Trophoblast cell (in vitro differentiated cells and primary cell): Measurements from ENCODE around the gene HEPHL1.

Experiments used
- DNase-seq, 2 donors: peaks; one replicate each; pipeline ENCODE4 v3.0.0-alpha.2; 2016
- H2AFZ ChIP-seq: 2 replicates; pipeline ENCODE4 v1.6.1; 2013; ENCODE audit warnings: low read length, moderate library complexity, mild to moderate bottlenecking; ENCODE audit not compliant: insufficient read depth, poor library complexity
- H2AK5ac ChIP-seq: 2 replicates; pipeline ENCODE4 v1.6.1; 2013; ENCODE audit warnings: mild to moderate bottlenecking, low read length
- H2BK120ac ChIP-seq: 2 replicates; pipeline ENCODE4 v1.6.1; 2013; ENCODE audit warnings: low read length, mild to moderate bottlenecking, moderate library complexity; ENCODE audit not compliant: insufficient read depth, poor library complexity
- H2BK12ac ChIP-seq: 2 replicates; pipeline ENCODE4 v1.6.1; 2013; ENCODE audit warnings: mild to moderate bottlenecking, low read length, moderate library complexity
- H2BK5ac ChIP-seq: 2 replicates; pipeline ENCODE4 v1.6.1; 2013; ENCODE audit warnings: low read length, low read depth, moderate library complexity, mild to moderate bottlenecking; ENCODE audit not compliant: poor library complexity
- H3K14ac ChIP-seq: 2 replicates; pipeline ENCODE4 v1.6.1; 2013; ENCODE audit warnings: mild to moderate bottlenecking, low read length
- H3K18ac ChIP-seq: 2 replicates; pipeline ENCODE4 v1.6.1; 2013; ENCODE audit warnings: mild to moderate bottlenecking, low read length
- H3K23ac ChIP-seq: 2 replicates; pipeline ENCODE4 v1.6.1; 2013; ENCODE audit warnings: low read length
- H3K27ac ChIP-seq: 2 replicates; pipeline ENCODE4 v1.5.1; 2013; ENCODE audit warnings: low read depth, mild to moderate bottlenecking, inconsistent platforms, low read length, moderate library complexity
- H3K27me3 ChIP-seq: 2 replicates; pipeline ENCODE4 v1.6.1; 2013; ENCODE audit warnings: inconsistent platforms, mild to moderate bottlenecking, low read length, moderate library complexity; ENCODE audit not compliant: insufficient read depth
- H3K36me3 ChIP-seq, 2 experiments: 1 replicate in 1 of 2; 2 replicates in 1 of 2; pipeline ENCODE4 v1.6.1; 2013; ENCODE audit warnings: low read length in 2 of 2, mild to moderate bottlenecking in 2 of 2, moderate library complexity in 1 of 2; ENCODE audit not compliant: insufficient read depth in 2 of 2, control insufficient read depth in 1 of 2
- H3K4ac ChIP-seq: 2 replicates; pipeline ENCODE4 v1.6.1; 2013; ENCODE audit warnings: low read depth, mild to moderate bottlenecking, low read length, moderate library complexity
- H3K4me1 ChIP-seq, 2 experiments: 1 replicate in 1 of 2; 2 replicates in 1 of 2; pipeline ENCODE4 v1.6.1; 2013; ENCODE audit warnings: low read length in 2 of 2, mild to moderate bottlenecking in 2 of 2, moderate library complexity in 1 of 2; ENCODE audit not compliant: insufficient read depth in 2 of 2, control insufficient read depth in 1 of 2
- H3K4me2 ChIP-seq: 2 replicates; pipeline ENCODE4 v1.6.1; 2013; ENCODE audit warnings: inconsistent platforms, mild to moderate bottlenecking, low read length, moderate library complexity
- H3K4me3 ChIP-seq: 2 replicates; pipeline ENCODE4 v1.5.1; 2013; ENCODE audit warnings: mild to moderate bottlenecking, low read depth, low read length, inconsistent platforms
- H3K79me1 ChIP-seq: one replicate; pipeline ENCODE4 v1.6.1; 2013; ENCODE audit warnings: low read length
- H3K79me2 ChIP-seq: 2 replicates; pipeline ENCODE4 v1.6.1; 2013; ENCODE audit warnings: low read length, mild to moderate bottlenecking; ENCODE audit not compliant: control insufficient read depth, insufficient read depth, poor library complexity
- H3K9ac ChIP-seq: 2 replicates; pipeline ENCODE4 v1.6.1; 2013; ENCODE audit warnings: mild to moderate bottlenecking, low read length
- H3K9me3 ChIP-seq: 2 replicates; pipeline ENCODE4 v1.6.1; 2013; ENCODE audit warnings: low read depth, mild to moderate bottlenecking, control low read depth, inconsistent platforms, low read length; ENCODE audit not compliant: insufficient read depth
- H4K12ac ChIP-seq: 2 replicates; pipeline ENCODE4 v1.6.1; 2013; ENCODE audit warnings: low read depth, mild to moderate bottlenecking, low read length, moderate library complexity
- H4K8ac ChIP-seq: 2 replicates; pipeline ENCODE4 v1.6.1; 2013; ENCODE audit warnings: low read depth, mild to moderate bottlenecking, low read length, moderate library complexity
- H4K91ac ChIP-seq: one replicate; pipeline ENCODE4 v1.6.1; 2013; ENCODE audit warnings: low read depth, mild to moderate bottlenecking, low read length, moderate library complexity
- WGBS: extraction: QIAGEN DNeasy Blood & Tissue Kit; methylation state at CpG from one replicate; pipeline ENCODE4 v1.1.7; 2013; ENCODE audit warnings: missing lambda C conversion rate; ENCODE audit not compliant: insufficient read length, insufficient coverage; ENCODE audit errors: extremely low coverage; 5-methylcytosine and 5-hydroxymethylcytosine counted together

Gene HEPHL1

DNA sequence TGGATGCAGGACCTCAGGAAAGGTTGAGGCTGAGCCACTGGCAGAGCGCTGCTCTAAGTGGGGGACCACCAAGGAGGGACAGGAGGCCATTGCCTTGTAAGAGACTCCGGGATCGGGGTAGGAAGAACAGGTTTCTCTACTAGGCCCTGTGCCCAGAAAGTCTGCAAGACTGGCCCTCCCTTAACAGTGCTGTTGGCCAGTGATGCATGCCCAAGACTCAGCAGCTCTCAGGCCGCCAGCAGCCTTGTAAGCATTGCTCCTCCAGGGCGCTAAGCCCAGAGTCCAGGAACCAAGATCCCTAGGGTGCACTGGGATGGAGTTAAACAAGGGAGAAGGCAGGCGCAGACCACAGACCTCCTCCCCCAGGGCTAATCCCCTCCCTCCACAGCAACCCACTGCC lies 68.2 kb downstream of the HEPHL1 start:
- Histone ChIP-seq H3K4me2 (no peak overlapping the region), H3K79me1 (no peaks in the 10 kb centered on the region), H3K9ac (no peak overlapping the region), H2BK5ac (no peak overlapping the region), H3K18ac (no peak overlapping the region), H4K8ac (no peak overlapping the region), H3K23ac (no peak overlapping the region), H2BK120ac (no peak overlapping the region), H3K4ac (no peak overlapping the region), H3K36me3 (no peaks in the 10 kb centered on the region), H3K14ac (no peak overlapping the region), H3K4me3 (no peak overlapping the region), H2AFZ (no peak overlapping the region), H4K12ac (no peak overlapping the region), H3K9me3 (no peaks in the 10 kb centered on the region), H3K4me1 (no peaks in the 10 kb centered on the region), H3K79me2 (no peaks in the 10 kb centered on the region), H2AK5ac (no peak overlapping the region), H2BK12ac (no peak overlapping the region), H3K27me3 (no peaks in the 10 kb centered on the region), H4K91ac (no peak overlapping the region), H3K27ac (no peak overlapping the region)
- DNase-seq = no peak
- WGBS = no CpG with 5 or more reads among the region's 6 CpGs

DNA sequence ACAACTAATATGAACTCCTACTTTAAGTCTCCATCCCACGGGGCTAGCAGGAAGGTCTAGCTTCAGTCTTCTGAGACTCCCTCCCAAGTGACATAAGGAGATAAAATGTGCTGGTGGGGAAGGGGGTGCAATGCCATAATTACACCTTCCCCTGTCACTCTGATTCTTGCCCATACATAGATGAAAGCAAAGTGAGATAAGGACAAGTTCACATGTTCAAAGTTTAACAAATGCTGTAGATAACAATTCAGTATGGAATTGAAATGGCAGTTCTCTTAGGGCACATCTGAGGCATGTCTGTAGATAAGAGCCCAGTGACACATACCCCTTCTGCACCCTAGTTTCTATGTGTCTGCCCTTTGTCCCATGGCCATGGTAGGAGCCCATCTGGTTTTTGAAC lies 69.2 kb downstream of the HEPHL1 start:
- no peak overlapping the region for H2BK12ac ChIP-seq
- no peak overlapping the region for H2AK5ac ChIP-seq
- H3K14ac ChIP-seq = no peak overlapping the region
- DNase-seq = no peak
- H3K4ac ChIP-seq = no peak overlapping the region
- H3K36me3 ChIP-seq = no peaks in the 10 kb centered on the region
- H4K12ac ChIP-seq = no peak overlapping the region
- no CpG with 5 or more reads among the region's 1 CpG for WGBS
- H3K9ac ChIP-seq = no peak overlapping the region
- H3K4me2 ChIP-seq = no peak overlapping the region
- H4K91ac ChIP-seq = no peak overlapping the region
- H3K79me2 ChIP-seq = no peaks in the 10 kb centered on the region
- H2BK120ac ChIP-seq = no peak overlapping the region
- no peak overlapping the region for H3K27ac ChIP-seq
- H3K79me1 ChIP-seq = no peaks in the 10 kb centered on the region
- no peak overlapping the region for H4K8ac ChIP-seq
- no peaks in the 10 kb centered on the region for H3K9me3 ChIP-seq
- H2AFZ ChIP-seq = no peak overlapping the region
- H3K4me3 ChIP-seq = no peak overlapping the region
- no peak overlapping the region for H3K18ac ChIP-seq
- H3K23ac ChIP-seq = no peak overlapping the region
- H3K4me1 ChIP-seq = no peaks in the 10 kb centered on the region
- H3K27me3 ChIP-seq = no peaks in the 10 kb centered on the region
- H2BK5ac ChIP-seq = no peak overlapping the region

DNA sequence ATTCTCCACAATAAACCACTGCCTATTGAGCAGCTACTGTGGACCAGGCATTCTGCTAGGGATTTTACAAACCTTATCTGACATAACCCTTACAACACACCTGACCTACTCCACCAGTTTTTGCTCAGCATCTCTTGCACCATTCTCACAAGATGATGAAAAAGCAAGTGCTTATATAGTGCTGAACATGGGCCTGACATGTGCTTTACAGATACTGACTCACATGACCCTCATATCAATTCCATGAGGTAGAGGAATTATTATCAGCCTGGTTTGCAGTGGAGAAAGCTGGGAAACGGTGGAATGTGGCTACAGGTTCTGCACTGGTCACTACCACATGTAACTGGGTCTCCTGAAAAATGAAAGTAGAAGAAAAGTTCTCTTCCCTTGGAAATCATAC lies 69.9 kb downstream of the HEPHL1 start:
- no peak overlapping the region for H3K4me2 ChIP-seq
- no peaks in the 10 kb centered on the region for H3K9me3 ChIP-seq
- no peaks in the 10 kb centered on the region for H3K79me2 ChIP-seq
- no peak overlapping the region for H3K23ac ChIP-seq
- H3K4ac ChIP-seq = no peak overlapping the region
- H4K8ac ChIP-seq = no peak overlapping the region
- H2BK120ac ChIP-seq = no peak overlapping the region
- no peak overlapping the region for H3K18ac ChIP-seq
- DNase-seq = peak in 1 of 2 donors; percentile 12
- no peak overlapping the region for H2AK5ac ChIP-seq
- no peaks in the 10 kb centered on the region for H3K4me1 ChIP-seq
- no peak overlapping the region for H4K91ac ChIP-seq
- H2AFZ ChIP-seq = no peak overlapping the region
- H3K4me3 ChIP-seq = no peak overlapping the region
- no peaks in the 10 kb centered on the region for H3K79me1 ChIP-seq
- no CpG with 5 or more reads among the region's 1 CpG for WGBS
- H3K14ac ChIP-seq = no peak overlapping the region
- H2BK12ac ChIP-seq = no peak overlapping the region
- H2BK5ac ChIP-seq = no peak overlapping the region
- H4K12ac ChIP-seq = no peak overlapping the region
- no peaks in the 10 kb centered on the region for H3K27me3 ChIP-seq
- H3K27ac ChIP-seq = no peak overlapping the region
- no peaks in the 10 kb centered on the region for H3K36me3 ChIP-seq
- H3K9ac ChIP-seq = no peak overlapping the region

DNA sequence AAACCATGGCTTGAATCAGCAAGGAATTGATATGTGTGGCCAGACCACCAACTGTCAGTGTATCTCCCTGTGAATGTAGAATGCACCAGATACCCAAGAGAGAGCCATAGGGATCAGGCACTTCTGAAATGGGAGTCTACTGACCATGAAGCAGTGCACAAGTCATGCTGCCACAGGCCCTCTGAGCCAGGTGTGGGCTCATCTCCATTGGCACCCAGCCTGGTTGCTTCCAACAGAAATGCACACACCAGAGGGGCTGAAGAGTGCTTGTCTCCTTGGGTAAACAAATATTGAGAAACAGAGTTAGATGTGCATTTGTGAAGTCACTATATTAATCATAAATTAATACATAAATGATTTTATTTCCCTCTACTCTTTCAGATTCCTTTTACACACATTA lies 79.1 kb downstream of the HEPHL1 start:
- Histone ChIP-seq H2AFZ (no peak overlapping the region), H3K4me3 (no peak overlapping the region), H3K4me2 (no peak overlapping the region), H3K27me3 (no peaks in the 10 kb centered on the region), H4K91ac (no peak overlapping the region), H2BK5ac (no peak overlapping the region), H2BK12ac (no peak overlapping the region), H3K9ac (no peak overlapping the region), H3K14ac (no peak overlapping the region), H3K79me2 (no peaks in the 10 kb centered on the region), H3K4ac (no peak overlapping the region), H2BK120ac (no peak overlapping the region), H3K18ac (no peak overlapping the region), H4K12ac (no peak overlapping the region), H3K9me3 (no peaks in the 10 kb centered on the region), H2AK5ac (no peak overlapping the region), H3K23ac (no peak overlapping the region), H3K36me3 (no peaks in the 10 kb centered on the region), H4K8ac (no peak overlapping the region), H3K79me1 (no peaks in the 10 kb centered on the region), H3K27ac (no peak overlapping the region), H3K4me1 (no peaks in the 10 kb centered on the region)
- no peak for DNase-seq

DNA sequence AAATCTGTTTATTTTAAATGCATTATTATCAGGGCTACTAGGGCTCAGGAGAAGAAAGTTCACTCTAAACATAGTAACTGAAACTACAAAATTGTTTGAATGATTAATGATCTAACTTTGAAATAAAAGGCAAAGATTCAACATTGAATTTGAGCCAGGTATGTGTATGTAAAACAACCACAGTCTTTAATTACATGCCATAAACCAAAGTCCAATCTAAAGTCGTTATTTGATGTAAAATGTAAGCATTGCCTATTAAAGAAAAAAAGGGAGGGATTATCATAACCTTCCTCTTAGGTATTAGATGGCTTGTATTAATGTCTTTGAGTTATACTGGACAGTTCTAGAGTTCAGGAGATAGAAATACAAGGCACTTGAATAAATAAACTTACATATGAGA lies 82.3 kb downstream of the HEPHL1 start:
- H3K4me2 ChIP-seq = no peak overlapping the region
- H3K18ac ChIP-seq = no peak overlapping the region
- no peak overlapping the region for H4K8ac ChIP-seq
- H3K27ac ChIP-seq = no peak overlapping the region
- no peak overlapping the region for H3K4me3 ChIP-seq
- no peaks in the 10 kb centered on the region for H3K36me3 ChIP-seq
- no peak overlapping the region for H2AFZ ChIP-seq
- H3K4ac ChIP-seq = no peak overlapping the region
- no peak overlapping the region for H3K14ac ChIP-seq
- H2AK5ac ChIP-seq = no peak overlapping the region
- H3K9ac ChIP-seq = no peak overlapping the region
- WGBS = no CpG with 5 or more reads among the region's 1 CpG
- H4K12ac ChIP-seq = no peak overlapping the region
- no peaks in the 10 kb centered on the region for H3K79me2 ChIP-seq
- H2BK120ac ChIP-seq = no peak overlapping the region
- no peak for DNase-seq
- no peaks in the 10 kb centered on the region for H3K27me3 ChIP-seq
- H4K91ac ChIP-seq = no peak overlapping the region
- no peak overlapping the region for H3K23ac ChIP-seq
- H2BK5ac ChIP-seq = no peak overlapping the region
- H3K9me3 ChIP-seq = no peaks in the 10 kb centered on the region
- H3K4me1 ChIP-seq = no peaks in the 10 kb centered on the region
- H3K79me1 ChIP-seq = no peaks in the 10 kb centered on the region
- no peak overlapping the region for H2BK12ac ChIP-seq
